GM12865 (cell line): ENCODE measurements around the gene EPN3.

Experiments
- DNase-seq: peaks from one replicate; pipeline ENCODE4 v3.0.0; 2010; ENCODE audit warnings: low read depth
- H3K4me3 ChIP-seq: 2 replicates; pipeline ENCODE4 v1.5.1; 2011; ENCODE audit warnings: mild to moderate bottlenecking, low read depth, low read length, control low read depth
- TF ChIP-seq, protein P1 (sequence below): IDR thresholded peaks from 2 replicates; pipeline ENCODE4 v1.5.1; 2011; ENCODE audit warnings: low read length, control low read depth, low read depth, inconsistent platforms; ENCODE audit not compliant: insufficient read depth; ENCODE audit errors: missing control alignments

The EPN3 gene

GRCh38 chr17:50523208-50523607 lies 9.3 kb upstream of the EPN3 start:
- H3K4me3 ChIP-seq, result no peak overlapping the region
- TF ChIP-seq, protein P1, sequence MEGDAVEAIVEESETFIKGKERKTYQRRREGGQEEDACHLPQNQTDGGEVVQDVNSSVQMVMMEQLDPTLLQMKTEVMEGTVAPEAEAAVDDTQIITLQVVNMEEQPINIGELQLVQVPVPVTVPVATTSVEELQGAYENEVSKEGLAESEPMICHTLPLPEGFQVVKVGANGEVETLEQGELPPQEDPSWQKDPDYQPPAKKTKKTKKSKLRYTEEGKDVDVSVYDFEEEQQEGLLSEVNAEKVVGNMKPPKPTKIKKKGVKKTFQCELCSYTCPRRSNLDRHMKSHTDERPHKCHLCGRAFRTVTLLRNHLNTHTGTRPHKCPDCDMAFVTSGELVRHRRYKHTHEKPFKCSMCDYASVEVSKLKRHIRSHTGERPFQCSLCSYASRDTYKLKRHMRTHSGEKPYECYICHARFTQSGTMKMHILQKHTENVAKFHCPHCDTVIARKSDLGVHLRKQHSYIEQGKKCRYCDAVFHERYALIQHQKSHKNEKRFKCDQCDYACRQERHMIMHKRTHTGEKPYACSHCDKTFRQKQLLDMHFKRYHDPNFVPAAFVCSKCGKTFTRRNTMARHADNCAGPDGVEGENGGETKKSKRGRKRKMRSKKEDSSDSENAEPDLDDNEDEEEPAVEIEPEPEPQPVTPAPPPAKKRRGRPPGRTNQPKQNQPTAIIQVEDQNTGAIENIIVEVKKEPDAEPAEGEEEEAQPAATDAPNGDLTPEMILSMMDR, result no peak
- no peak for DNase-seq

GRCh38 chr17:50524838-50525237 lies 7.7 kb upstream of the EPN3 start:
- TF ChIP-seq, protein P1, result no peak
- no peak for DNase-seq
- no peak overlapping the region for H3K4me3 ChIP-seq

- no peak for DNase-seq
- TF ChIP-seq, protein P1, result no peak
- H3K4me3 ChIP-seq, result no peak overlapping the region
Measured at GRCh38 chr17:50527155-50527762, 5.3 kb upstream of the EPN3 start.

GRCh38 chr17:50527949-50528474 lies 4.5 kb upstream of the EPN3 start:
- TF ChIP-seq, protein P1, result no peak
- no peak for DNase-seq
- no peak overlapping the region for H3K4me3 ChIP-seq

DNA sequence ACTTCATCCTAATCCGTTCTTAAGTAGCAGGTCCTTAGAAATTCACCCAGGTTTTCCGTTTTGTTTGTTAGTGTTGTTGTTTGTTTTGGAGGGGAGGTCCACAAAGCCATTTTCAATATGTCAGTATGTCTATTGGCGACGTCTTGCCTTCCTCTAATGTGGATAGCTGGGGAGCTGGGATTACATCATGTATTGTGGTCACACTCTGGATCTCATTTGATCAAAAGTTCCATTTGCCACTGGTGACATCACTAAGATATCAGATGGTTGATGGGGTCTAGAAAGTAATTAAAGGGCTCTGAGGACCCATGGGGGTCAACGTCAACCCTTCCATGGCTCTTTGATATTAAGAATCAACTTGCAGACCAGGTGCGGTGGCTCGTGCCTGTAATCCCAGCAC lies 2.7 kb upstream of the EPN3 start:
- TF ChIP-seq, protein P1, result no peak
- no peak overlapping the region for H3K4me3 ChIP-seq
- DNase-seq, result no peak

DNA sequence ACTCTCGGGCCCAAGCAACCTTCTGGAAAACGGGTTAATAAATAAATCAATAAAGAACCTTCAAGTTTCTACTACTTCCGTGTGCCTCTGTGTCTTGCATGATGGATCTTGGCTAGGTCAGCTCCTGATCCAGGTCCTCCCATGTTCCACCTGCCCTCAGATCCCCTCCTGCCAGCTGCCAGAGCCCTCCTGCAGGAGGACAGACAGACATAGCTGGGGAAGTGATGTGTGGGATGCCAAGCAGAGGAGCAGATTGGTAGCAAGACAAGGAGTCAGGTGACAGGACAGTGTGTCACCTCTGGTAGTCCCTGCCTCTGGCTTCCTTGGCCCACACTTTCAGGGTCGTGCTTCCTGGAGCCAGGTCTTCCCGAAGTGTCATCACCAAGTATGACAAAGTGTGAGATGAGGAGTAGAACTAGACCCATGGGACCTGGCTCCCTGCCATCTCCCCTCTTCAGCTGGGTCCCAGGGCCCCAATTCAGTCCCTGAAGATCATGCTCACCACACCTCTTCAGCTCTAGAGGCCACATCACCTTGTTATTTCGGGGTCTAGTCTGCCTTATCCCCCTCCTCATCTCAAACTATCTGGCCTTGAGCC lies 1.0 kb upstream of the EPN3 start:
- no peak overlapping the region for H3K4me3 ChIP-seq

More for the DNA sequence above, 1.0 kb upstream of the EPN3 start:
- TF ChIP-seq, protein P1, result no peak
- DNase-seq, result no peak
